ENCODE measurements around the gene LGR6. TPM values are rescaled to one million over a fixed set of nuclear protein-coding genes. Genes with fewer than 3 reads are reported as not detected.

Gene LGR6
- total and polyA plus RNA-seq, 2 of the 4 experiments (the other 2 are of a cell fraction) = not detected

- H3K27ac ChIP-seq (ENCODE audit: insufficient read depth, low read length) = no peak overlapping the region
- TF ChIP-seq CTCF (conservative IDR thresholded peaks at IDR 0.05; ENCODE audit: low read depth, low read length) (no peak), POLR2A (IDR thresholded peaks at IDR 0.05; ENCODE audit: low read depth, low read length) (no peak), ELK1 (IDR thresholded peaks at IDR 0.05; ENCODE audit: borderline replicate concordance, low read depth, low read length) (no peak)
- no peak overlapping the region for H2BK120ac ChIP-seq (ENCODE audit: low read depth, low read length)
- no peak overlapping the region for H4K5ac ChIP-seq (ENCODE audit: low read depth, low read length)
- no peak overlapping the region for H4K8ac ChIP-seq (ENCODE audit: low read depth in 2 of 2, low read length in 2 of 2)
- no peak overlapping the region for H3K4ac ChIP-seq (ENCODE audit: low read depth, low read length)
- in situ Hi-C loops (cut with MboI; ENCODE audit: low sequenced_read_pairs) (no loop called here), intact Hi-C loops (cut with micrococcal nuclease) (no loop called here), dilution Hi-C loops (cut with HindIII; ENCODE audit: low sequenced_read_pairs, unreplicated experiment) (no loop called here)
- H4K20me1 ChIP-seq (ENCODE audit: insufficient read depth, low read length) = no peaks in the 10 kb centered on the region; the same call in 1 of the 2 replicates
- ATAC-seq (ENCODE audit: low read depth) (no peak), DNase-seq (peak; percentile 54)
- H3K18ac ChIP-seq (ENCODE audit: low read depth, low read length) = no peak overlapping the region
- H3K4me1 ChIP-seq (ENCODE audit: control insufficient read depth, insufficient read depth, low read length) = peaks cover 2% of the 10 kb centered on the region
- H2AK9ac ChIP-seq (replicated peaks; ENCODE audit: low read depth, low read length, poor library complexity) = no peak overlapping the region
- no peak overlapping the region for H3K23ac ChIP-seq (ENCODE audit: low read depth, low read length)
- H3K36me3 ChIP-seq (ENCODE audit: control insufficient read depth, insufficient read depth, low read length) = no peaks in the 10 kb centered on the region
- ChIA-PET POLR2A (ENCODE audit: unreplicated experiment) (no interaction called here), CTCF (no interaction called here)
- H3K27me3 ChIP-seq (ENCODE audit: control insufficient read depth, insufficient read depth, low read length) = no peaks in the 10 kb centered on the region
- no peak overlapping the region for H2AK5ac ChIP-seq (ENCODE audit: low read depth, low read length)
- H2BK15ac ChIP-seq (ENCODE audit: low read depth, low read length) = no peak overlapping the region
- no peak overlapping the region for H4K91ac ChIP-seq (ENCODE audit: insufficient read depth, low read depth, low read length)
- H3K79me1 ChIP-seq (ENCODE audit: low read depth in 1 of 2, low read length in 2 of 2) = peaks cover 7 to 8% of the 10 kb centered on the region in 2 experiments; a peak in 2 of 4 replicates
- no peak overlapping the region for H2BK5ac ChIP-seq (ENCODE audit: low read depth, low read length, poor library complexity, severe bottlenecking)
- no peak overlapping the region; the same call in 1 of the 2 replicates for H3K14ac ChIP-seq (replicated peaks; ENCODE audit: low read depth, low read length)
- WGBS, 2 experiments (ENCODE audit: extremely low coverage in 2 of 2, insufficient read length in 1 of 2) = no CpG with 5 or more reads among the region's 1 CpG
- H3K9me3 ChIP-seq (ENCODE audit: control insufficient read depth, insufficient read depth, low read length) = no peaks in the 10 kb centered on the region
- no peak overlapping the region for H2BK20ac ChIP-seq (ENCODE audit: low read depth, low read length)
- no peaks in the 10 kb centered on the region for H3K9me1 ChIP-seq (ENCODE audit: insufficient read depth, low read length)
- no peak overlapping the region for H3K4me3 ChIP-seq (ENCODE audit: insufficient read depth, low read depth, low read length)
- no peak overlapping the region for H3K56ac ChIP-seq (ENCODE audit: extremely low read depth, insufficient read depth, low read length)
- no peak overlapping the region for H3K4me2 ChIP-seq (ENCODE audit: low read depth, low read length)
- no peak overlapping the region for H3K9ac ChIP-seq (ENCODE audit: low read depth, low read length)
- no peak overlapping the region for H2AFZ ChIP-seq (replicated peaks; ENCODE audit: low read length, poor library complexity)
- no TSS peak for BruUV-seq (replicated peaks)
Observed at GRCh38 chr1:202367271-202367670, 173.7 kb downstream of the LGR6 start.

Other genes starting within 250 kb of the LGR6 start
- gene LMOD1, start 247.3 kb upstream of the LGR6 start, total RNA-seq (2012; rRNA removed) = 44.4 and 53.2 TPM in 2 replicates
- gene LMOD1, start 247.3 kb upstream of the LGR6 start, polyA plus RNA-seq (2012; rRNA removed) = 48.6 and 51.7 TPM in 2 replicates
- 87.3 and 114 TPM in 2 replicates for gene TIMM17A, start 238.3 kb upstream of the LGR6 start, total RNA-seq (2012; rRNA removed)
- 66.4 and 80.4 TPM in 2 replicates for gene TIMM17A, start 238.3 kb upstream of the LGR6 start, polyA plus RNA-seq (2012; rRNA removed)
- gene RNPEP, start 211.2 kb upstream of the LGR6 start, total RNA-seq (2012; rRNA removed) = 39.7 and 49.8 TPM in 2 replicates
- gene RNPEP, start 211.2 kb upstream of the LGR6 start, polyA plus RNA-seq (2012; rRNA removed) = 57.3 and 75.4 TPM in 2 replicates
- under 0.01 TPM in 1 of 2 replicates, not detected in the other for gene ELF3, start 183.2 kb upstream of the LGR6 start, total RNA-seq (2012; rRNA removed)
- 0.19 and 0.38 TPM in 2 replicates for gene ELF3, start 183.2 kb upstream of the LGR6 start, polyA plus RNA-seq (2012; rRNA removed)
- gene GPR37L1, start 70.9 kb upstream of the LGR6 start, total RNA-seq (2012; rRNA removed) = not detected in 2 replicates
- gene GPR37L1, start 70.9 kb upstream of the LGR6 start, polyA plus RNA-seq (2012; rRNA removed) = 0.02 TPM in 1 of 2 replicates, not detected in the other
- gene ARL8A, start 49.1 kb upstream of the LGR6 start, total RNA-seq (2012; rRNA removed) = 18.1 and 19.7 TPM in 2 replicates
- gene ARL8A, start 49.1 kb upstream of the LGR6 start, polyA plus RNA-seq (2012; rRNA removed) = 30.7 and 38.6 TPM in 2 replicates
- not detected in 2 replicates for gene PTPN7, start 33.2 kb upstream of the LGR6 start, total RNA-seq (2012; rRNA removed)
- 0.05 TPM in 1 of 2 replicates, not detected in the other for gene PTPN7, start 33.2 kb upstream of the LGR6 start, polyA plus RNA-seq (2012; rRNA removed)
- 53.6 and 61.1 TPM in 2 replicates for gene UBE2T, start 148.1 kb downstream of the LGR6 start, total RNA-seq (2012; rRNA removed)
- 72.7 and 74.7 TPM in 2 replicates for gene UBE2T, start 148.1 kb downstream of the LGR6 start, polyA plus RNA-seq (2012; rRNA removed)
- gene PPP1R12B, start 154.9 kb downstream of the LGR6 start, total RNA-seq (2012; rRNA removed) = 12.0 and 22.8 TPM in 2 replicates
- gene PPP1R12B, start 154.9 kb downstream of the LGR6 start, polyA plus RNA-seq (2012; rRNA removed) = 8.1 and 8.5 TPM in 2 replicates